Measurements from ENCODE around the gene ERRFI1. TPM values are rescaled to one million over a fixed set of nuclear protein-coding genes. Genes with fewer than 3 reads are reported as not detected.
"Not testable (repeated sequence)": the region's sequence is repeated elsewhere in the genome, so short reads cannot be mapped to it uniquely, and the experiment has no call there.

ERRFI1 gene
- polyA plus RNA-seq, 4 donors, result 13.8 to 24.4 (median 23.0) TPM

DNA sequence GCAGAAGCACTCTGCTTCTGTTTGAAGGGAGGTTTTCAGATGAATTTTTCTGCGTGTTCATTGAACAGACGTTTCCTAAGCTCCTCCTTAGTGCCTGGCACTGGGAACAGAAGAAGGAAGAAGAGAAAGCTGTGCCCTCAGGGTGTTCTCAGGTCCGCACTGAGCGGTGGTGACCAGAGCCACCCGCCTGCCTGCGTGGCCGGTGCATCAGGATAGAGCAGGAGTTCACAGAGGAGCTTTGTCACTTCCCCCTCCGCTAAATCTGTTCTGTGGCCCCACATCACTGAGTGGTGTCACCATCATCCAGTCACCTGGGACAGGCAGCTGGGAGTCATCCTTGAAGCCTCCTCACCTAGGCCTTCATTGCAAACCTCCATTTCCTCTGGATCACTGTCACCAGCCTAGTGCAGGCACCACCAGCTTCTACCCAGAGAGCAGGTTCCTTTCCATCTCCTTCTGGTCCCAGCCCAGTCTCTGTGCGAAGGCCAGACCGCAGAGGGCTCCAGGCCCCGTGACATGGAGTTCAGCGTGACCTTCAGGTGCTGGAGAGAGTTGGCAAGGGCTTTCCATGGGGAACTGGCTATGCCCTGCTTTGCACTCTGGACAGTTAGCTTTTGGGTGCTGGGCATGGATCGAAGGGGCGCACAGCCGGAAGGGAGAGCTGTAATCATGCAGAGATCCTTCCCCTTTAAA lies 42.9 kb downstream of the ERRFI1 start:
- no peak for DNase-seq (ENCODE audit: low read depth in 4 of 4, low spot score in 3 of 4)

DNA sequence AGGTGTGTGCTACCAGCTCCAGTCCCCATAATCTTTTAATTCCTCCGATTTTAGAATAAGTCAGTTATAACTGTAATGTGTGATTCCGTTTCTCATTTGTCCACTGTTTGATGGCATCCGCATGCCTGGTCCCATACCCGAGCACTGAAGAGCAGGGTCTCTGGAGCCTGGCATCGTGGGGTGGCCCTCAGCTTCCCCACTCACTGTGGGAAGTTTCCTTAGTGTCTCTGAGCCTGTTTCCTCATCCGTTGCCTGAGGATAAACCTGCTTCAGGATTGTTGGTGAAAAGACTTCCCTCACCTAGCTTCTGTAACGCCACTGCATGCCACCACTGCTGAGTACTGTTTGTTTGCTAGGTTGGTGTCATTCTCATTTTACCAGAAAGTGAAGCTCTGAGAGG lies 45.1 kb downstream of the ERRFI1 start:
- DNase-seq (ENCODE audit: low read depth in 4 of 4, low spot score in 3 of 4), result no peak

DNA sequence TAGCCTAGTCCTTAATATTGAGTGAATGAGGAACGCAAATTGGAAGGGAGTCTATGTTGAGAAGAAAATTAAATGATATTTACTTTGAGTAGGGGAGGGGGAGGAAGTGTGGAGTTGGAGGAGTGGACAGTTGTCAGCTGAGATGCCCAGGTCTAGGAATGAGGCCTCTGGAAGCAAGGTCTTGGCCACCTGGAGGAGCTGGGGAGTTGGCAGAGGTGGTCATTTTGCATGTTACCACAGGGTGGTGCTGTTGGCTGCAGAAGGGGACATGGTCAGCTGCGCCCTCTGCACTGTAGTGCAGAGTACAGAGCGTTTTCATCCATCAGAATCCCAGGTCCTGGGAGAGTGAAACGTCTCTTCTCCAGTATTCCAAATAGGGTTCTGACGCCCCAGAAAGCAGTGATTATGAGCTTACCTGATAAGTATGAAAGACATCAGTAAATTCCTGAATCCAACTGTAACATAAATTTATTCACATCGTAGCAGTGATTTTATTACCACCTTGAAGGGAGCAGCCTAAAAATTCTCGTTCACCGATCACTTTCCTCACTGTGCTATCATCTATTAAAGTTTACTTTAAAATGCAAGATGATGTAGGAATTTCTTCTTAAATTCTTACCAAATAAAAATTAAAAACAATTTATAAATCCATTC lies 50.8 kb downstream of the ERRFI1 start:
- DNase-seq (ENCODE audit: low read depth in 4 of 4, low spot score in 3 of 4), result peak in 3 of 4 donors; percentile 36 to 57 (median 55)

DNA sequence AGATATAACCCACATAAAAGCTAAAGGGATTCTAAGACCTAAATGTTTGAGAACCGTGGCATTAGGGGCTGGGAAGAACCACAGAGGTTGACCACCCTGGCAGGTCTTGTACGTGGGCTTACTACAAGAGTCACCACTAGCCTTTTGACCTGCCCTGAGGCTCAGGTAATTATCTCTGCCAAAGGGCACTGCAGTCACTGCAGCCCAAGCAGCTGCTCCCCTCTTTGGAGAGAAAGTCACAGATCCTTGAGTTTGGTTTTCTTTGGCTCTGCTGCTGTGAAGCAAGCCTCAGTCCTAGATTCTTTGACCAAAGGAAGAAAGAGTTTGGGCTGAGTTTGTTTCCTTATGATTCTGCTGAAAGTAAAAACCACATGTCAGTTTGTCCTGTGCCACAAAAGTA lies 53.0 kb downstream of the ERRFI1 start:
- no peak for DNase-seq (ENCODE audit: low read depth in 4 of 4, low spot score in 3 of 4)

DNA sequence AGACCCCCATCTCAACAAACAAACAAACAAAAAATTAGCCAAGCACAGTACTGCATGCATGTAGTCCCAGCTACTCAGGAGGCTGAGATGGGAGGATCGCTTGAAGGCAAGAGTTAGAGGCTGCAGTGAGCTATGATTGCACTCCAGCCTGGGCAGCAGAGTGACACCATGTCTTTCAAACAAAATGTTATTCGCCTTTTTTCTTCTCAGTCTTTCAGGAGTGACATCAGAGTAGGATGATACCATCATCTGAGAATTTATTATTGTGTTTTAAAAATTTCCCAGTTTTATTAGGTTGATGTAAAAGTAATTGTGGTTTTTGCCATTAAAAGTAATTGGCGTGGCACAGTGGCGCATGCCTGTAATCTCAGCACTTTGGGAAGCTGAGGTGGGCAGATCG lies 53.8 kb downstream of the ERRFI1 start:
- DNase-seq (ENCODE audit: low read depth in 4 of 4, low spot score in 3 of 4), result no peak

GRCh38 chr1:7971024-7971423 lies 55.1 kb downstream of the ERRFI1 start:
- DNase-seq (ENCODE audit: low read depth in 4 of 4, low spot score in 3 of 4), result no peak

DNA sequence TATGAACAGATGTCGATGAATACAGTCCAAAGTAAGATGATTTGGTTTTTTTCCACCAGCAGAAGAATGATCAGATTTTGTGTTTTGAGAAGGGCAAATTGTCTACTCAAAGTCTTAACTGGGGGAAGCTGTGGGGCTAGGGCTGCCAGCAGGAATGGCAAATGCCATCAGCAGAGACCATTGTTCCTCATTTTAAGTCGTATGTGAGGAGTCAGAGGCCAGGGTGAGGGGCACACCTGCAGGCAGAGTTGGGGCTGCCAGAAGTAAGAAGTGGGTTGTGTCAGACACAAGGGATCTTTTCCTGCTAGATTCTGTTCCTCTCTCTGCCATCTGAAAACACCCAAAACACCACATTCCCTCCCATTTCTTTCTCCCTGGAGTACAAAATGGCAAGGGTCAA lies 55.9 kb downstream of the ERRFI1 start:
- DNase-seq (ENCODE audit: low read depth in 4 of 4, low spot score in 3 of 4), result no peak

- no peak for DNase-seq (ENCODE audit: low read depth in 4 of 4, low spot score in 3 of 4)
These were observed 58.5 kb downstream of the ERRFI1 start for GRCh38 chr1:7967651-7968050.

GRCh38 chr1:7967196-7967595 lies 58.9 kb downstream of the ERRFI1 start:
- DNase-seq (ENCODE audit: low read depth in 4 of 4, low spot score in 3 of 4), result no peak

GRCh38 chr1:7964476-7964875 lies 61.6 kb downstream of the ERRFI1 start:
- DNase-seq (ENCODE audit: low read depth in 4 of 4, low spot score in 3 of 4), result no peak

DNA sequence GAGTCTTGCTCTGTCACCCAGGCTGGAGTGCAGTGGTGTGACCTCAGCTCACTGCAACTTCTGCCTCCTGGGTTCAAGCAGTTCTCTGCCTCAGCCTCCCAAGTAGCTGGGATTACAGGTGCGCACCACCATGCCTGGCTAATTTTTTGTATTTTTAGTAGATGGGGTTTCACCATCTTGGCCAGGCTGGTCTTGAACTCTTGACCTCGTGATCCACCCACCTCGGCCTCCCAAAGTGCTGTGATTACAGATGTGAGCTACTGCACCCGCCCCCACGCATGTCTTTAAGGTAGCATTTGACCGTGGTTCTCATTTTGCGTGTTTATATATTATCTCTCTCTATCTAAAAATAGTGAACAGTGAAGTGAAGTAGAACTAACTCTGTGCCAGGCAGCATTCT lies 62.3 kb downstream of the ERRFI1 start:
- not testable (repeated sequence) for DNase-seq (ENCODE audit: low read depth in 4 of 4, low spot score in 3 of 4)

DNA sequence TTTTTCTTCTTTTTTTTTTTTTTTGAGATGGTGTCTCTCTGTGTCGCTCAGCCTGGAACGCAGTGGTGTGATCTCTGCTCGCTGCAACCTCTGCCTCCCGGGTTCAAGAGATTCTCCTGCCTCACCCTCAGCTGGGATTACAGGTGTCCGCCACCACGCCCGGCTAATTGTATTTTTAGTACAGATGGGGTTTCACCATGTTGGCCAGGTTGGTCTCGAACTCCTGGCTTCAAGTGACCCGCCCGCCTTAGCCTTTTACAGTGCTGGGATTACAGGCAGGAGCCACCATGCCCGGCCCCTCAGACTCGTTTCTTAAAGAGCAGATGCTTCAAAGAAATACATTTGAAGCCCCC lies 62.8 kb downstream of the ERRFI1 start:
- not testable (repeated sequence) for DNase-seq (ENCODE audit: low read depth in 4 of 4, low spot score in 3 of 4)

GRCh38 chr1:7962636-7963377 lies 63.3 kb downstream of the ERRFI1 start:
- DNase-seq (ENCODE audit: low read depth in 4 of 4, low spot score in 3 of 4), result no peak

DNA sequence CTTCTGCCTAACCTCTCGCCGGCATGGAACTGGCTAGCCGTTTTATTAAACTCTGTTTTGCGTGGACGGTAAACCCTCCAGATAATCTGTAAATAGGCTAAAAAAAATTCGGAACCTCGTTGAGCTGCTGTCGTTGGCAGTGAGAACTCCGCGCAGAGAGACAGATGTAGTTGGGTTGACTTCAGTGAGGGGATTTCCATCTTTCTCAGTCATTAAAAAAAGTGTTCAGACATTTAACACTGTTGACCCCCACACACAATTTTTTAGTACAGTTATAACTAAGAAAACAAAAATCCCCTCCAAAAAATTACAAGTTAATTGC lies 64.1 kb downstream of the ERRFI1 start:
- no peak for DNase-seq (ENCODE audit: low read depth in 4 of 4, low spot score in 3 of 4)

Other genes starting within 250 kb of the ERRFI1 start
- gene PER3, start 242.0 kb downstream of the ERRFI1 start, polyA plus RNA-seq (ENCODE audit: insufficient read length in 4 of 4), result 10 to 100 TPM; 13.0 to 22.5 (median 13.9) TPM
- gene UTS2, start 173.2 kb downstream of the ERRFI1 start, polyA plus RNA-seq (ENCODE audit: insufficient read length in 4 of 4), result under 1 TPM in 1 of 4 donors, not detected in 3; 0.24 TPM
- under 1 TPM; 0.07 to 0.17 (median 0.11) TPM for gene TNFRSF9, start 85.5 kb downstream of the ERRFI1 start, polyA plus RNA-seq (ENCODE audit: insufficient read length in 4 of 4)
- gene PARK7, start 64.6 kb downstream of the ERRFI1 start, polyA plus RNA-seq (ENCODE audit: insufficient read length in 4 of 4), result 100 to 1,000 TPM; 267 to 365 (median 318) TPM